Measurements from ENCODE around the gene MTAP. TPM values are rescaled to one million over a fixed set of nuclear protein-coding genes. Genes with fewer than 3 reads are reported as not detected.

Gene MTAP
- total and polyA plus RNA-seq, 4 donors, result 8.6 to 17.7 (median 12.6) TPM

DNA sequence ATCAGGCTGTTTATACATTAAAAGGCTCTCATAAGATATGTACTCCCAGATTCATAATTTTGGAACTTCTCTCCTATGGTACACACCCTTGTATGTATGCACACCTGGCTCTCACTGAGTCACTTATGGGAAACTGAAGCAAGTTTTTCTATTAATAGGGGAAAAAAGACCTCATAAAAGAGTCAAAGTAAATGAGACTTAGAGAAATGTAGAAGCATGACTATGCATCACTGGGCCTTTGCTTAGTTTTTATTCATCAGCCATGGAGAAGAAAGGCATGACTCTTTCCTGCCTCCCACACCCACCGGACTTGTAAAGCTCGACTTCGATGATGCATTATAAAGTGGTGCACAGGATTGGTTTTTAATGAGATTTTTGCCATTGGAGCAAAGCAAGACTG, 28.2 kb downstream of the MTAP start:
- Histone ChIP-seq H3K4me3 (ENCODE audit: low read depth in 1 of 3, low read length in 3 of 3) (no peak overlapping the region), H3K9ac (ENCODE audit: low read depth in 1 of 2, low read length in 2 of 2) (no peak overlapping the region), H3K27me3 (ENCODE audit: control insufficient read depth in 4 of 4, insufficient read depth in 4 of 4, low read length in 3 of 4) (no peaks in the 10 kb centered on the region), H3K36me3 (ENCODE audit: control insufficient read depth in 4 of 4, insufficient read depth in 3 of 4, low read depth in 1 of 4, low read length in 3 of 4) (peaks cover 0 to 21% (median 11%) of the 10 kb centered on the region in 4 donors), H3K4me1 (ENCODE audit: control insufficient read depth in 4 of 4, insufficient read depth in 4 of 4, low read length in 3 of 4) (peaks cover 0 to 5% (median under 1%) of the 10 kb centered on the region in 4 donors), H3K9me3 (ENCODE audit: control insufficient read depth in 4 of 4, low read length in 3 of 4) (no peaks in the 10 kb centered on the region), H3K27ac (ENCODE audit: low read depth in 1 of 2, low read length in 2 of 2) (no peak overlapping the region)
- DNase-seq (ENCODE audit: low spot score), result no peak
- WGBS, result 98% methylated on average over 3 of the region's 3 CpGs
- no peak for TF ChIP-seq YY1 (IDR thresholded peaks at IDR 0.05)
- TF ChIP-seq FOXA2 (IDR thresholded peaks at IDR 0.05), result no peak
- TF ChIP-seq JUND (IDR thresholded peaks at IDR 0.05), result no peak

DNA sequence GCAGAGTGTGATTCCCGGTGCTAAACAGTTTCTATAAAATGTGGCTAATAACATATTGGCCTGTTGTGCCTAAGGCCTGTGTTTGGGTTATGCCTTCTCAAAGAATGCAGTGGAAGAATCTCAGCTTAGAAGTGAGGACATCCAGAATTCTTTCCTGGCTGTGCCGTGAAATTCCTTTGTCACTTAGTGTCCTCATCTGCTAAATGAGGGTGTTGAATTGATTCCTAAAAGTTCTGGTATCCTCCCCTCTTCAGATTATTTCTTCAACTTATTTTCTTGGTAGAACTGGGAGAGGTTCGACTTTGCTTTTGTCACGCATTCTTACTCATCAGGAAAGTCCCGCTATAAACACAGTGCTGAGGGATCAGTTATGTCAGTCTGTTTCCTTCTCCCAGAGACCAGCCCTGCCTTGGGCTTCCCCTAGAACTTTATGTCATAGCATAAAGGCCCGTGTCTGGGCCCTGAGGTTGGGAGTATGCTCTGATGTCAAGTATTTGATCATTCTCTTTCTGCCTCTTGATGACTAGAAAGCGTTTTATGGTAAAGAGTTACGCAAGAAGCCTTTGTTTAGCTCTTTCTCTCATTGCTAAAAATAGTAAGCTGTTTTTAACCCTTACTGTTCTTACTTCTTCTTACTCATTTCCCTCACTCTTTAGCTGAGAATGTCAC, 29.5 kb downstream of the MTAP start:
- DNase-seq (ENCODE audit: low spot score), result no peak
- H3K27me3 ChIP-seq (ENCODE audit: control insufficient read depth in 4 of 4, insufficient read depth in 4 of 4, low read length in 3 of 4), result no peaks in the 10 kb centered on the region
- H3K4me3 ChIP-seq (ENCODE audit: low read depth in 1 of 3, low read length in 3 of 3), result no peak overlapping the region
- H3K36me3 ChIP-seq (ENCODE audit: control insufficient read depth in 4 of 4, insufficient read depth in 3 of 4, low read depth in 1 of 4, low read length in 3 of 4), result peaks cover 1 to 20% (median 11%) of the 10 kb centered on the region in 4 donors
- WGBS, result 77% methylated on average over 8 of the region's 8 CpGs
- H3K27ac ChIP-seq (ENCODE audit: low read depth in 1 of 2, low read length in 2 of 2), result no peak overlapping the region
- no peaks in the 10 kb centered on the region for H3K9me3 ChIP-seq (ENCODE audit: control insufficient read depth in 4 of 4, low read length in 3 of 4)
- H3K9ac ChIP-seq (ENCODE audit: low read depth in 1 of 2, low read length in 2 of 2), result no peak overlapping the region
- TF ChIP-seq RXRA (IDR thresholded peaks at IDR 0.05) (no peak), NR2F2 (IDR thresholded peaks at IDR 0.05) (no peak), FOXA2 (IDR thresholded peaks at IDR 0.05) (no peak), HNF4G (IDR thresholded peaks at IDR 0.05) (no peak), EGR1 (IDR thresholded peaks at IDR 0.05; ENCODE audit: low read depth in 2 of 2) (no peak), SP1 (IDR thresholded peaks at IDR 0.05) (no peak), FOXA1 (IDR thresholded peaks at IDR 0.05) (no peak), CTCF (IDR thresholded peaks at IDR 0.05; ENCODE audit: low read depth, low read length, missing input control) (no peak), GABPA (IDR thresholded peaks at IDR 0.05 in 1 of 2, conservative IDR thresholded peaks at IDR 0.05 in 1 of 2) (no peak), JUND (IDR thresholded peaks at IDR 0.05) (no peak), ZBTB33 (IDR thresholded peaks at IDR 0.05) (no peak)
- TF ChIP-seq, protein P1, sequence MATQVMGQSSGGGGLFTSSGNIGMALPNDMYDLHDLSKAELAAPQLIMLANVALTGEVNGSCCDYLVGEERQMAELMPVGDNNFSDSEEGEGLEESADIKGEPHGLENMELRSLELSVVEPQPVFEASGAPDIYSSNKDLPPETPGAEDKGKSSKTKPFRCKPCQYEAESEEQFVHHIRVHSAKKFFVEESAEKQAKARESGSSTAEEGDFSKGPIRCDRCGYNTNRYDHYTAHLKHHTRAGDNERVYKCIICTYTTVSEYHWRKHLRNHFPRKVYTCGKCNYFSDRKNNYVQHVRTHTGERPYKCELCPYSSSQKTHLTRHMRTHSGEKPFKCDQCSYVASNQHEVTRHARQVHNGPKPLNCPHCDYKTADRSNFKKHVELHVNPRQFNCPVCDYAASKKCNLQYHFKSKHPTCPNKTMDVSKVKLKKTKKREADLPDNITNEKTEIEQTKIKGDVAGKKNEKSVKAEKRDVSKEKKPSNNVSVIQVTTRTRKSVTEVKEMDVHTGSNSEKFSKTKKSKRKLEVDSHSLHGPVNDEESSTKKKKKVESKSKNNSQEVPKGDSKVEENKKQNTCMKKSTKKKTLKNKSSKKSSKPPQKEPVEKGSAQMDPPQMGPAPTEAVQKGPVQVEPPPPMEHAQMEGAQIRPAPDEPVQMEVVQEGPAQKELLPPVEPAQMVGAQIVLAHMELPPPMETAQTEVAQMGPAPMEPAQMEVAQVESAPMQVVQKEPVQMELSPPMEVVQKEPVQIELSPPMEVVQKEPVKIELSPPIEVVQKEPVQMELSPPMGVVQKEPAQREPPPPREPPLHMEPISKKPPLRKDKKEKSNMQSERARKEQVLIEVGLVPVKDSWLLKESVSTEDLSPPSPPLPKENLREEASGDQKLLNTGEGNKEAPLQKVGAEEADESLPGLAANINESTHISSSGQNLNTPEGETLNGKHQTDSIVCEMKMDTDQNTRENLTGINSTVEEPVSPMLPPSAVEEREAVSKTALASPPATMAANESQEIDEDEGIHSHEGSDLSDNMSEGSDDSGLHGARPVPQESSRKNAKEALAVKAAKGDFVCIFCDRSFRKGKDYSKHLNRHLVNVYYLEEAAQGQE (IDR thresholded peaks at IDR 0.05), result no peak
- H3K4me1 ChIP-seq (ENCODE audit: control insufficient read depth in 4 of 4, insufficient read depth in 4 of 4, low read length in 3 of 4), result peaks cover 0 to 5% (median under 1%) of the 10 kb centered on the region in 4 donors
